ENCODE data around the gene UBL3.
A peak's percentile ranks its signal among the peaks of the same experiment; 100 is the strongest.

Gene UBL3

DNA sequence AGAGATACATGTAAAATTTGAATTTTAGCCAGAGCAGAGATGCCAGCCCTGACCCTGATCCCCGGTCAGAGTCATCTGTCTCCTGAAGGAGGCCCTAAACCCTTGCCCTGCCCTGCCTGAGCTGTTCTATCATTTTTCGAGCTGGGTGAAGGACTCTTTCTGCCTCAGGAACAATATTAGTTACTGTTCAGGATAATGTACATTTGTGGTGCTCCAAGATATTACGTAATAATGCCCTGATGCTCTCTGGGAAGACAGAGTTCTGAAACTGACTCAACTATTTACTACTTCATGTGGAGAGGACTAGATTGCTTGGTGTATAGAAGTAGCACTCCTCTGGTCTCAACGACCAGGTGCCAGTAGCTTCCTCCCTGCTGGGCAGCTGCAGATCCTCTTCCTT is 37.9 kb upstream of the UBL3 start:
- H3K4me3 ChIP-seq (ENCODE audit: low read depth, low read length), result no peak overlapping the region
- DNase-seq (ENCODE audit: low read depth), result peak; percentile 18
- TF ChIP-seq POLR2A (IDR thresholded peaks at IDR 0.05; ENCODE audit: extremely low read depth, insufficient read length) (no peak), MYC (IDR thresholded peaks at IDR 0.05; ENCODE audit: low read depth, low read length) (no peak)
- TF ChIP-seq, protein P1, sequence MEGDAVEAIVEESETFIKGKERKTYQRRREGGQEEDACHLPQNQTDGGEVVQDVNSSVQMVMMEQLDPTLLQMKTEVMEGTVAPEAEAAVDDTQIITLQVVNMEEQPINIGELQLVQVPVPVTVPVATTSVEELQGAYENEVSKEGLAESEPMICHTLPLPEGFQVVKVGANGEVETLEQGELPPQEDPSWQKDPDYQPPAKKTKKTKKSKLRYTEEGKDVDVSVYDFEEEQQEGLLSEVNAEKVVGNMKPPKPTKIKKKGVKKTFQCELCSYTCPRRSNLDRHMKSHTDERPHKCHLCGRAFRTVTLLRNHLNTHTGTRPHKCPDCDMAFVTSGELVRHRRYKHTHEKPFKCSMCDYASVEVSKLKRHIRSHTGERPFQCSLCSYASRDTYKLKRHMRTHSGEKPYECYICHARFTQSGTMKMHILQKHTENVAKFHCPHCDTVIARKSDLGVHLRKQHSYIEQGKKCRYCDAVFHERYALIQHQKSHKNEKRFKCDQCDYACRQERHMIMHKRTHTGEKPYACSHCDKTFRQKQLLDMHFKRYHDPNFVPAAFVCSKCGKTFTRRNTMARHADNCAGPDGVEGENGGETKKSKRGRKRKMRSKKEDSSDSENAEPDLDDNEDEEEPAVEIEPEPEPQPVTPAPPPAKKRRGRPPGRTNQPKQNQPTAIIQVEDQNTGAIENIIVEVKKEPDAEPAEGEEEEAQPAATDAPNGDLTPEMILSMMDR (IDR thresholded peaks at IDR 0.05; ENCODE audit: low read depth, low read length), result no peak
- TF ChIP-seq, protein P2, sequence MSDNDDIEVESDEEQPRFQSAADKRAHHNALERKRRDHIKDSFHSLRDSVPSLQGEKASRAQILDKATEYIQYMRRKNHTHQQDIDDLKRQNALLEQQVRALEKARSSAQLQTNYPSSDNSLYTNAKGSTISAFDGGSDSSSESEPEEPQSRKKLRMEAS (IDR thresholded peaks at IDR 0.05; ENCODE audit: low read depth, low read length), result no peak

- DNase-seq (ENCODE audit: low read depth), result no peak
- no peak for TF ChIP-seq MYC (IDR thresholded peaks at IDR 0.05; ENCODE audit: low read depth, low read length)
- TF ChIP-seq, protein P1 (IDR thresholded peaks at IDR 0.05; ENCODE audit: low read depth, low read length), result no peak
- TF ChIP-seq, protein P2 (IDR thresholded peaks at IDR 0.05; ENCODE audit: low read depth, low read length), result no peak
- no peak for TF ChIP-seq POLR2A (IDR thresholded peaks at IDR 0.05; ENCODE audit: extremely low read depth, insufficient read length)
- H3K4me3 ChIP-seq (ENCODE audit: low read depth, low read length), result no peak overlapping the region
These were observed 37.3 kb upstream of the UBL3 start for GRCh38 chr13:29887686-29888085.

- TF ChIP-seq, protein P2 (IDR thresholded peaks at IDR 0.05; ENCODE audit: low read depth, low read length), result no peak
- TF ChIP-seq MYC (IDR thresholded peaks at IDR 0.05; ENCODE audit: low read depth, low read length) (no peak), POLR2A (IDR thresholded peaks at IDR 0.05; ENCODE audit: extremely low read depth, insufficient read length) (no peak)
- TF ChIP-seq, protein P1 (IDR thresholded peaks at IDR 0.05; ENCODE audit: low read depth, low read length), result no peak
- no peak overlapping the region for H3K4me3 ChIP-seq (ENCODE audit: low read depth, low read length)
- DNase-seq (ENCODE audit: low read depth), result no peak
These were observed 36.7 kb upstream of the UBL3 start for GRCh38 chr13:29887030-29887557.

- no peak overlapping the region for H3K4me3 ChIP-seq (ENCODE audit: low read depth, low read length)
- no peak for DNase-seq (ENCODE audit: low read depth)
- TF ChIP-seq, protein P2 (IDR thresholded peaks at IDR 0.05; ENCODE audit: low read depth, low read length), result no peak
- no peak for TF ChIP-seq POLR2A (IDR thresholded peaks at IDR 0.05; ENCODE audit: extremely low read depth, insufficient read length)
- TF ChIP-seq MYC (IDR thresholded peaks at IDR 0.05; ENCODE audit: low read depth, low read length), result no peak
These were observed 36.0 kb upstream of the UBL3 start for GRCh38 chr13:29886446-29886845.

DNA sequence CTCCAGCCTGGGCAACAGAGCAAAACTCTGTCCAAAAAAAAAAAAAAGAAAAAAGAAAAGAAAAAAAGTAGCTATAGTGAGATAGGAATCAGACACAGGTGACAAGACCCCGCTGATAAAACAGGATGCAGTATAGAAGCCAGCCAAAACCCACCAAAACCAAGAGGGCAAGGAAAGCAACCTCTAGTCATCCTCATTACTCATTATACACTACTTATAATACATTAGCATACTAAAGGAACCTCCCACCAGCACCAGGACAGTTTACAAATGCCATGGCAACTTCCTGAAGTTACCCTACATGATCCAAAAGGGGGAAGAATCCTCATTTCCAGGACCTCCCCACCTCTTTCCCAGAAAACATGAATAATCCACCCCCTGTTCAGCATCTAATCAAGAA is 35.6 kb upstream of the UBL3 start:
- no peak overlapping the region for H3K4me3 ChIP-seq (ENCODE audit: low read depth, low read length)
- TF ChIP-seq, protein P1 (IDR thresholded peaks at IDR 0.05; ENCODE audit: low read depth, low read length), result no peak
- TF ChIP-seq MYC (IDR thresholded peaks at IDR 0.05; ENCODE audit: low read depth, low read length), result no peak
- TF ChIP-seq, protein P2 (IDR thresholded peaks at IDR 0.05; ENCODE audit: low read depth, low read length), result no peak
- no peak for DNase-seq (ENCODE audit: low read depth)

DNA sequence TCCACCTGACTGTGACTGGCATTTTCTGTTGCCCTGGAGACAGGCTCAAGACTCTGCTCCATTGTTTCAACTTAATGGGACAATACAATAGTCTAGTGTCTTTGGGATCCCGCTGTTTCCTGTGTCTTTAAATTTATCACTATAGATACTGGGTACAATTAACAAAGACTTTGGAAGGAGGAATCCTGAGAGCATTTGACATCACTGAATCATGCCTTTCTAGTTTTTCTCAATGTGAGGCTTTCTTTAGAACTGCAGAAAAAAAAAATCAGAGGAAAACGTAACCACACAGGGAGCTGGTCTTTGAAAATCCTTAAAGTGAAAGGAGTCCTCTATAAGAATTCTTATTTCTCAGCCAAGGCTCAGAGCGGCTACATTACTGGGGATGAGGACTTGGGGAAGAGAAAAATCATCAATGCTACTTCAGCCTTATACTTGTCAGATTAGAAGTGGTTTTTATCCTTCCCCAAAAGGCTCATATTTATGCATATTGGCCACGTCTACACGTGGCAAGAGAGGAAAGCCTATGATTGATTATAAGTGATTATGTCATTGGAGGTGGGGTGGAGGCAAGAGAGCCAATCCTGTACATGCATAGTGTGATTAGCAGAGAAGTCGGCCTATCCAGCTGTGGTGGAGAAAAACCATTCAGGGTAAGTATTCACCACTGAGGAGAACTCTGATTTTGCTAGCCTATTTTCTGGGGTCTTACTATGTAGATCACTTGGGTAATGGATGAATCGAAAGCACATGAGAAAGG is 34.4 kb upstream of the UBL3 start:
- H3K4me3 ChIP-seq (ENCODE audit: low read depth, low read length), result no peak overlapping the region
- DNase-seq (ENCODE audit: low read depth), result no peak
- TF ChIP-seq, protein P1 (IDR thresholded peaks at IDR 0.05; ENCODE audit: low read depth, low read length), result no peak
- TF ChIP-seq POLR2A (IDR thresholded peaks at IDR 0.05; ENCODE audit: extremely low read depth, insufficient read length) (no peak), MYC (IDR thresholded peaks at IDR 0.05; ENCODE audit: low read depth, low read length) (no peak)
- TF ChIP-seq, protein P2 (IDR thresholded peaks at IDR 0.05; ENCODE audit: low read depth, low read length), result no peak
